ENCODE results near the gene TNNI2. TPM values are rescaled to one million over a fixed set of nuclear protein-coding genes. Genes with fewer than 3 reads are reported as not detected.

Gene TNNI2
- total and polyA plus RNA-seq, 7 experiments from 2014 or later, result 0.46 to 8.8 (median 0.61) TPM; not detected in 4

DNA sequence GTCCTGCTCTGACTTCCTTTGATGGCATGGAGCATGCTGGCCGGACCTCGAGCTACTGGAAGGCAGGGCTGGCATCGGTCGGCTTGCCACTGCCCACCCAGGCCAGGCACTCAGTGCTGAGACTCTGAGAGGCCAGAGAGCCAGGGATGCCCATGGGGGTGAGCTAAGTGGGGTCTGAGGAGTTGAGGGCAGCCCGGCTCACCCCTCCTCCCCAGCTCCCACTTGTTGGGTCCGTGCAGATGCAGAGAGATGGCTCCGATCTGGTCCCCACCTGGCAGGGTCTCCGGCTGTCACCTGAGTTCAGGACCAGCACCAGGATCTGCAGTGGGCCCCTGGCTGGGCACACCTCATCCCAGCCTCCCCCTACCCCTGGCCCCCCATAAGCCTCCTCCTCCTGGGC, 27.4 kb downstream of the TNNI2 start:
- peak overlapping the region in 2 of 9 donors; percentile 32 to 38 for H3K27ac Mint-ChIP-seq
- Histone ChIP-seq H3K9me3 (ENCODE audit: control insufficient read depth in 2 of 3, low read length in 3 of 3) (no peaks in the 10 kb centered on the region), H3K4me3 (ENCODE audit: low read length) (no peak overlapping the region), H3K27ac (ENCODE audit: low read depth, low read length) (no peak overlapping the region), H3K27me3 (ENCODE audit: control insufficient read depth in 2 of 2, insufficient read depth in 2 of 2, low read length in 2 of 2) (no peaks in the 10 kb centered on the region), H3K4me1 (ENCODE audit: control insufficient read depth in 2 of 2, insufficient read depth in 2 of 2, low read length in 2 of 2) (peaks cover 44% of the 10 kb centered on the region in 2 donors), H3K36me3 (ENCODE audit: control insufficient read depth in 2 of 3, insufficient read depth in 3 of 3, low read length in 3 of 3) (peaks cover 0 to 32% (median 0%) of the 10 kb centered on the region in 3 experiments)
- intact Hi-C loops (cut with micrococcal nuclease), result no loop called here
- no peak for DNase-seq
- peak overlapping the region in 1 of 10 donors; percentile 58 for H3K4me3 Mint-ChIP-seq
- H3K27me3 Mint-ChIP-seq, result no peaks in the 10 kb centered on the region
- H3K4me1 Mint-ChIP-seq, result peaks cover 25 to 58% (median 35%) of the 10 kb centered on the region in 7 donors
- peaks cover 0 to 4% (median 0%) of the 10 kb centered on the region in 5 donors for H3K36me3 Mint-ChIP-seq
- POLR2A ChIA-PET, result interaction anchor here (0.9 to 7.0 kb wide), 4 partner anchors 9 to 25 kb away, joined by 3 to 91 read pairs (median 3); partner anchors contain the start of gene LSP1
- no peak for ATAC-seq
- H3K9me3 Mint-ChIP-seq, result no peaks in the 10 kb centered on the region
- CTCF ChIA-PET, result interaction anchor here (1.0 to 1.3 kb wide), 2 partner anchors 16 to 173 kb away, joined by 3 to 4 read pairs; no protein-coding TSS in a partner anchor

DNA sequence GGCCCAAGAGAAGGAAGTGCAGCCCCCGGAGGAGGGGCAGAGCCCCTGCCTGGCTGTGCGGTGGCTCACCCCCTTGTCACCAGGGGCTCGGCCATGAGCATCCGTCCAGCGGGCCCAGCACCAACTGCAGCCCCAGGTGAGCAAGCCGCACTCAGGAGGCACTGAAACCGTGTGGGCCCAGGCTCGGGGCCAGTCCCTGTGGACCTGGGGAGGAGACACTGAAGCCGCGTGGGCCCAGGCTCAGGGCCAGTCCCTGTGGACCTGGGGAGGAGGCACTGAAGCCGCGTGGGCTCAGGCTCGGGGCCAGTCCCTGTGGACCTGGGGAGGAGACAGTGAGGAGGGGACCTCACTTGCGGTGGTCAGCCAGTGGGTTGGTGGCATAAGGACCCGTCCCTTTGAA, 28.0 kb downstream of the TNNI2 start:
- H3K27me3 ChIP-seq (ENCODE audit: control insufficient read depth in 2 of 2, insufficient read depth in 2 of 2, low read length in 2 of 2), result no peaks in the 10 kb centered on the region
- no peak overlapping the region for H3K27ac ChIP-seq (ENCODE audit: low read depth, low read length)
- peaks cover 0 to 32% (median 0%) of the 10 kb centered on the region in 3 experiments for H3K36me3 ChIP-seq (ENCODE audit: control insufficient read depth in 2 of 3, insufficient read depth in 3 of 3, low read length in 3 of 3)
- DNase-seq (no peak), ATAC-seq (no peak)
- no peak overlapping the region for H3K4me3 Mint-ChIP-seq
- H3K4me1 ChIP-seq (ENCODE audit: control insufficient read depth in 2 of 2, insufficient read depth in 2 of 2, low read length in 2 of 2), result peaks cover 44 to 50% of the 10 kb centered on the region in 2 donors
- no peaks in the 10 kb centered on the region for H3K9me3 ChIP-seq (ENCODE audit: control insufficient read depth in 2 of 3, low read length in 3 of 3)
- ChIA-PET CTCF (interaction anchor here (1.0 kb wide), 1 partner anchor 15 kb away, joined by 3 read pairs; no protein-coding TSS in a partner anchor), POLR2A (interaction anchor here (0.9 to 7.0 kb wide), 3 partner anchors 9 to 25 kb away, joined by 3 to 91 read pairs (median 3); partner anchors contain the start of gene LSP1)
- H3K4me1 Mint-ChIP-seq, result peaks cover 26 to 61% (median 41%) of the 10 kb centered on the region in 7 donors
- H3K9me3 Mint-ChIP-seq, result no peaks in the 10 kb centered on the region
- no peak overlapping the region for H3K4me3 ChIP-seq (ENCODE audit: low read length)
- H3K27me3 Mint-ChIP-seq, result no peaks in the 10 kb centered on the region
- intact Hi-C loops (cut with micrococcal nuclease), result no loop called here
- peak overlapping the region in 2 of 9 donors; percentile 31 to 32 for H3K27ac Mint-ChIP-seq
- H3K36me3 Mint-ChIP-seq, result peaks cover 0 to 4% (median 0%) of the 10 kb centered on the region in 5 donors

DNA sequence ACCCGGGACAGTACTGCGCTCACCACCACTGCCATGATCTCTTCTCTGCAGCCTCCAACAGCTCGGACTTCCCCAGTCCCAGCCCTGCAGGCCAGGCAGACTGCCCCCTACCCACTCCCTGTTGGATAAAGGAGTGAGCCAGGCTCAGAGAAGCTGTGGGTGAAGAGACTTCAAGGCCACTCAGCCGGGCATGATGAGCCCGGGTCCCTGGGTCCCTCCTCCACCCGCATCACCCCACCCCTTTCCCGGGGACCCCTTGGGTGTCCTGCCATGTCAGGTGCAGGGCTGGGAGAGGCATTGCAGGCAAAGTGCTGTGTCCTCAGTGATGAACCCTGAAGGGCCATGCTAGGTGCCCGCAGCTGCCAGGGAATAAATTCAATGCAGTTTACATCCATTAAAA, 28.6 kb downstream of the TNNI2 start:
- DNase-seq (no peak), ATAC-seq (no peak)
- peaks cover 0 to 4% (median 0%) of the 10 kb centered on the region in 5 donors for H3K36me3 Mint-ChIP-seq
- Histone ChIP-seq H3K36me3 (ENCODE audit: control insufficient read depth in 2 of 3, insufficient read depth in 3 of 3, low read length in 3 of 3) (peaks cover 0 to 31% (median 0%) of the 10 kb centered on the region in 3 experiments), H3K9me3 (ENCODE audit: control insufficient read depth in 2 of 3, low read length in 3 of 3) (no peaks in the 10 kb centered on the region), H3K27ac (ENCODE audit: low read depth, low read length) (no peak overlapping the region), H3K27me3 (ENCODE audit: control insufficient read depth in 2 of 2, insufficient read depth in 2 of 2, low read length in 2 of 2) (no peaks in the 10 kb centered on the region), H3K4me1 (ENCODE audit: control insufficient read depth in 2 of 2, insufficient read depth in 2 of 2, low read length in 2 of 2) (peaks cover 44 to 53% of the 10 kb centered on the region in 2 donors), H3K4me3 (ENCODE audit: low read length) (no peak overlapping the region)
- H3K27me3 Mint-ChIP-seq, result no peaks in the 10 kb centered on the region
- CTCF ChIA-PET, result interaction anchor here (1.0 kb wide), 1 partner anchor 15 kb away, joined by 3 read pairs; no protein-coding TSS in a partner anchor
- H3K4me1 Mint-ChIP-seq, result peaks cover 26 to 67% (median 46%) of the 10 kb centered on the region in 7 donors
- H3K9me3 Mint-ChIP-seq, result no peaks in the 10 kb centered on the region
- H3K4me3 Mint-ChIP-seq, result no peak overlapping the region
- intact Hi-C loops (cut with micrococcal nuclease), result no loop called here
- peak overlapping the region in 2 of 9 donors; percentile 22 to 67 for H3K27ac Mint-ChIP-seq
- POLR2A ChIA-PET, result interaction anchor here (7.0 kb wide), 1 partner anchor 14 kb away, joined by 91 read pairs; the partner anchor contains the start of gene LSP1

DNA sequence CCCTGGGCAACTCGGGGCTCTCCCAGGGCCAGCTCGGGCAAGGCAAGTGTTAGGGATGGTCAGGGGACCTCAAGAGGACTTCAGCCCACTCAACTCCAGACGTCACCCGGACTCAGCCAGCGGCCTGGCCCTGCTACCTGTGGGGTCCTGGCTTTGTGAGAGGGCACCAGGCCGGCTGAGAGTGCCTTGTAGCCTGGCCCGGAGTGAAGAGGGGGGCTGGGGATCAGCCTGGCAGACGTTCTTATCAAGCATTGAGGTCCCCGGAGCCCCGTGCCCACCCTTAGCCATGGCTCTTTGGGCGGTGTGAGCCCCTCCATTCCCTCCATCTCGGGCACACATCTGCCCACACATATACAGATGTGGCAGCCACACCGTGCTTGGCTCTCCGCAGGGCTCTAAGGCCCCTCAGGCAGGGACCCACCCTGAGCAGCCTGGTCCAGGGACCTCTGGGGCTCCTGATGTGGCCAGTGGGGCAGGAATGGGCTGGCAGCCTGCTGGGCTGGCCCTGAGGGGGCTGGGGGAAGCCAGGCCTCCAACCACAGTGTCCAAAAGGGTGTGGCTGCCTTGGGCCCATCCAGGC, 29.4 kb downstream of the TNNI2 start:
- Mint-ChIP-seq H3K9me3 (no peaks in the 10 kb centered on the region), H3K4me1 (peaks cover 26 to 71% (median 50%) of the 10 kb centered on the region in 7 donors), H3K36me3 (peaks cover 0 to 3% (median 0%) of the 10 kb centered on the region in 5 donors), H3K27me3 (no peaks in the 10 kb centered on the region), H3K4me3 (no peak overlapping the region), H3K27ac (peak overlapping the region in 2 of 9 donors; percentile 15 to 74)
- DNase-seq, result no peak
- no peak overlapping the region for H3K27ac ChIP-seq (ENCODE audit: low read depth, low read length)
- no peaks in the 10 kb centered on the region for H3K27me3 ChIP-seq (ENCODE audit: control insufficient read depth in 2 of 2, insufficient read depth in 2 of 2, low read length in 2 of 2)
- H3K36me3 ChIP-seq (ENCODE audit: control insufficient read depth in 2 of 3, insufficient read depth in 3 of 3, low read length in 3 of 3), result peaks cover 0 to 24% (median 0%) of the 10 kb centered on the region in 3 experiments
- peaks cover 42 to 51% of the 10 kb centered on the region in 2 donors for H3K4me1 ChIP-seq (ENCODE audit: control insufficient read depth in 2 of 2, insufficient read depth in 2 of 2, low read length in 2 of 2)
- H3K9me3 ChIP-seq (ENCODE audit: control insufficient read depth in 2 of 3, low read length in 3 of 3), result no peaks in the 10 kb centered on the region
- ChIA-PET POLR2A (interaction anchor here (7.0 kb wide), 1 partner anchor 15 kb away, joined by 91 read pairs; the partner anchor contains the start of gene LSP1), CTCF (interaction anchor here (0.6 kb wide), 1 partner anchor 20 kb away, joined by 5 read pairs; no protein-coding TSS in a partner anchor)
- intact Hi-C loops (cut with micrococcal nuclease), result no loop called here
- no peak overlapping the region for H3K4me3 ChIP-seq (ENCODE audit: low read length)
- ATAC-seq, result no peak

DNA sequence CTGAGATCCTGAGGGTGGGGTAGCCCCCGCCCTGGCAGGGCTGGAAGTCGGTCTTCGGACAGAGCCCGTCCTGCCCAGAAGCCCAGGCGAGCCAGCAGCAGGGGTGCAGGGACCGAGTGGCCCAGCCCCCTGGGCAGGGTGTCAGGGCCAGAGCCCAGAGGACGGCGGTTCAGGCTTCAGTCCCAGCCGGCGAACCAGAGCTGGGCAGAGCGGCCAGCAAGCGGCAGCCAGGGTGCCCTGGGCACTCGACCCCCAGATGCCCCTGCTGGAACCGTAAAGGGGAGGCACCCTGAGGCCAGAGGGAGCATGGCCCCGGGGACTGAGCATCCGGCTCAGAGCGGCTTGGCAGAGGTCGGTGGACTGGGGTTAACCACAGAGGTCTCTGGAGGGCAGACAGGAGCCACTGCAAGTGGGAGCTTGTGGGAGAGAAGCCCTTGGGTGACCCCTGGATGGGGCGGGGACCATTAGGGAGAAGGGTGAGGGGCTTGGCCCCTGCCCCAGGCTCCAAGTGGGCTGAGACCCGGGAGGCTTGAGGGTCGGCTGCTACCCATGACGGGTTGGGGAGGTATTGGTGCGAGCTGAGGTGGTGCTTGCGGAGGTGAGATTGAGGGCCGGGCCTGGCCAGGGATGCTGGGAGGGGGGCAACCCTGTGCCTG, 30.0 kb downstream of the TNNI2 start:
- ATAC-seq, result no peak
- Histone ChIP-seq H3K9me3 (ENCODE audit: control insufficient read depth in 2 of 3, low read length in 3 of 3) (no peaks in the 10 kb centered on the region), H3K4me3 (ENCODE audit: low read length) (no peak overlapping the region), H3K27me3 (ENCODE audit: control insufficient read depth in 2 of 2, insufficient read depth in 2 of 2, low read length in 2 of 2) (no peaks in the 10 kb centered on the region), H3K36me3 (ENCODE audit: control insufficient read depth in 2 of 3, insufficient read depth in 3 of 3, low read length in 3 of 3) (peaks cover 0 to 17% (median 0%) of the 10 kb centered on the region in 3 experiments), H3K27ac (ENCODE audit: low read depth, low read length) (peak overlapping the region; percentile 6), H3K4me1 (ENCODE audit: control insufficient read depth in 2 of 2, insufficient read depth in 2 of 2, low read length in 2 of 2) (peaks cover 36 to 47% of the 10 kb centered on the region in 2 donors)
- Mint-ChIP-seq H3K27ac (peak overlapping the region; percentile 42 to 90 (median 81)), H3K4me1 (peaks cover 26 to 68% (median 50%) of the 10 kb centered on the region in 7 donors), H3K36me3 (peaks cover 0 to 3% (median 0%) of the 10 kb centered on the region in 5 donors), H3K9me3 (no peaks in the 10 kb centered on the region), H3K27me3 (no peaks in the 10 kb centered on the region), H3K4me3 (peak overlapping the region in 9 of 10 donors; percentile 24 to 89 (median 60))
- CTCF ChIA-PET, result interaction anchor here (0.6 to 1.7 kb wide), 2 partner anchors 13 to 21 kb away, joined by 5 to 7 read pairs; no protein-coding TSS in a partner anchor
- intact Hi-C loops (cut with micrococcal nuclease), result no loop called here
- no peak for DNase-seq
- POLR2A ChIA-PET, result interaction anchor here (2.7 to 7.0 kb wide), 2 partner anchors 13 to 16 kb away, joined by 15 to 91 read pairs; partner anchors contain the start of gene LSP1

Data from naive thymus-derived CD4-positive, alpha-beta T cell (primary cell).